Activated CD8-positive, alpha-beta memory T cell treated with anti-CD3 and anti-CD28 coated beads, Interleukin-2, amount 50 U/mL, for 24 hours (primary cell): ENCODE data around the gene ZSWIM5.
"Not testable (repeated sequence)": the region's sequence is repeated elsewhere in the genome, so short reads cannot be mapped to it uniquely, and the experiment has no call there.

ENCODE experiments used
- DNase-seq: peaks from one replicate; pipeline ENCODE4 v3.0.0-alpha.2; 2020; ENCODE audit errors: extremely low read depth

The ZSWIM5 gene

GRCh38 chr1:45004281-45004920 lies 202.0 kb downstream of the ZSWIM5 start:
- DNase-seq: no peak

- DNase-seq: no peak
Measured at GRCh38 chr1:45003741-45004140, 202.7 kb downstream of the ZSWIM5 start.

DNA sequence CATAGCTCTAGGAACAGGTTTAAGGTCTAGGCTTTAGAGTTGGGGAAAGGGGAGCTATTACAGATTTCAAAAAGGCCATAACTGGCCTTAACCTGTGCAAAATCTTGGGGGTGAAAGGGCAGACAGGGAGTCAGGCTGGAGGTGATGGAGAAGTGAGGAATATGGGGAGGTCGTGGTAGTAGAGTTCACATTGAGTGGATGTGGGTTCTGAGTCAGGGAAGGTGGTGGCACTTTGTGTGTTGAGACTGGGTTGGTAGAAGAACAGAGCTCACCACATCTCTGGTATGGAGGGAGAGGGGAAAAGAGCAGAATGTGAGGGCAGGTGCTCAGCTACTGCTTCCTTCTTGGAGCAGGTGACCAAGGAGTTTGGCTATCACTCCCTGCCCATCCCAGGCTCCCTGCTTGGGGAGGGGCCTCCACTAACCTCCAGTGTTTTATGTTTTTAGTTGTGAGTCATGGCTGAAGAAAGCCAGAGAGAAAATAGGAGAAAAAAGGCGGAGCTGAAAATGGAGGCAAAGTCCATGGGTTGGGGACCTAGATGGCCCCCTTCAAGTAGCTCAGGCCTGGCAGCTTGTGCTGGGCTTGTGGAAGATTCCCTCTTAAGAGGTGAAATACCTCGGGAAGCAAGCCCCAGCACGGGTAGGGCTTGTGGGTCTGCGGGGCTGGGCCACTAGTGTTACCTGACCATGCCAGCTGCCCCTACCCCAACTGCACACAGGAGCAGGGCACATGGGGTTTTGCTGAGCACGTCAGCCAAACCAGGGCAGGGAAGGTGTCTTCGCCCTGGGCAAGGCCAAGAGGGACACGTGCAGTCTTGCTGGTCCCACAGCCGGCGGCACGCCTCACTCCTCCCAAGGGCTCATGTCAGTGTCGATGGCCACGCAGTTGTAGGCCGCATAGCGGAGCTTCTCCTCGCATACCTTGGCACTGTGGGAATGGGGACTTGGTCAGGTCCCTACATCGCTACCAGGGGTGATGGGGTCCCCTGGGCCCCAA lies 203.5 kb downstream of the ZSWIM5 start:
- DNase-seq: no peak

- DNase-seq: not testable (repeated sequence)
Measured at GRCh38 chr1:45001576-45001975, 204.8 kb downstream of the ZSWIM5 start.

DNA sequence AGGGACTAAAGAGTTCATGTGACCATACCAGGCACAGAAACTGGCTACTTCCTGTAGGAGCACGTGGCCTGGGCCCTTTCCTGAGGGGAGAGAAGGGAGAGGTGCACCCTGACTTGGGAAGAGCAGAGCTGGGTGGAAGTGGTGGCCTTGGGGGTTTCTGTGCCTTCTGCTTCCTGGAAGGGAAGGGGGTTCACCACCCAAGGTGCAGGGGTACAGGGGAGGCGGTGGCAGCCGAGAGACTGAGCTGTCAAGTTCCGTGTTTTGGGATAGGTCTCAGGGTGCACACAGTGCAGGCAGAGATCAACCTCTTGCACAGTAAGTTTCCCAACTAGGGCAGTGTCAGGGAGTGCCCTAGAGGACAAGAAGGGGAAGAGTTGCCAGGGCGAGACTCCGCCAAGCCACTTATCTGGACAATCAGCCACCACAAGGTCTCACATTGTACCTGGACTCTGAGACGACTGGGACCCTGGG lies 205.4 kb downstream of the ZSWIM5 start:
- no peak for DNase-seq

GRCh38 chr1:44999232-44999631 lies 207.2 kb downstream of the ZSWIM5 start:
- no peak for DNase-seq

- no peak for DNase-seq
Measured at GRCh38 chr1:44995467-44996238, 210.8 kb downstream of the ZSWIM5 start.

DNA sequence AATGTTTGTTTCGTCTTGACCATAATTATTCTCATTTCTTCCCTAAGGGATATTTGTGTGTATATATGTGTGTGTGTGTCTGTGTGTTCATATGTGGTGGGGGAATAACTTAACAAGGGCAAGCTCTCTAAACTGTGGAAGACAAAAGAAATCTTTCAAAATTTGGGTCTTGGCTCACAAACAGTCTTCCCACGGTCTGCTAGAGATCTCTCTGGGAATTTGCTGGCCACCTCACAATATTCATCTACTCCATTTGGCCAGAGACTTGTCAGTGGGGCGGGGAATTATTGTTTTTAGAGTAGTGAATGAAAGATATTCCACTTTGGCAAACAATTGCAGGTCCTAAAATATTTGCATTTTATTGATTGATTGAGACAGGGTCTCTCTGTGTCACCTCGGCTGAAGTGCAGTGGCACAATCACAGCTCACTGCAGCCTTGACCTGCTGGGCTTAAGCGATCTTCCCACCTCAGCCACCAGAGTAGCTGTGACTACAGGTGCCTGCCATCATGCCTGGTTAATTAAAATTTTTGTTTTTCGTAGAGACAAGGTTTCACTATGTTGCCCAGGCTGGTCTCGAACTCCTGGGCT lies 212.0 kb downstream of the ZSWIM5 start:
- no peak for DNase-seq

- no peak for DNase-seq
Measured at GRCh38 chr1:44988531-44989156, 217.8 kb downstream of the ZSWIM5 start.

GRCh38 chr1:44985747-44986359 lies 220.6 kb downstream of the ZSWIM5 start:
- DNase-seq: no peak

DNA sequence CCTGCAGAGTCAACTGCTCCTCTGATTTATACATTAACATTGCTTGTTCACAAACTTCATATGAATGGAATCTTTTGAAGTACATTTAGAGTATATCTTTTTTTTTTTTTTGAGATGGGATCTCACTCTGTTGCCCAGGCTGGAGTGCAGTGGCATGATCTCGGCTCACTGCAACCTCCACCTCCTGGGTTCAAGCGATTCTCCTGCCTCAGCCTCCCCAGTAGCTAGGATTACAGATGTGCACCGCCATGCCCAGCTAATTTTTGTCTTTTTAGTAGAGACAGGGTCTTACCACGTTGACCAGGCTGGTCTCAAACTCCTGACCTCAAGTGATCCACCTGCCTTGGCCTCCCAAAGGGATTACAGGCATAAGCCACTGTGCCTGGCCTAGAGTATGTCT lies 229.0 kb downstream of the ZSWIM5 start:
- DNase-seq: not testable (repeated sequence)

DNA sequence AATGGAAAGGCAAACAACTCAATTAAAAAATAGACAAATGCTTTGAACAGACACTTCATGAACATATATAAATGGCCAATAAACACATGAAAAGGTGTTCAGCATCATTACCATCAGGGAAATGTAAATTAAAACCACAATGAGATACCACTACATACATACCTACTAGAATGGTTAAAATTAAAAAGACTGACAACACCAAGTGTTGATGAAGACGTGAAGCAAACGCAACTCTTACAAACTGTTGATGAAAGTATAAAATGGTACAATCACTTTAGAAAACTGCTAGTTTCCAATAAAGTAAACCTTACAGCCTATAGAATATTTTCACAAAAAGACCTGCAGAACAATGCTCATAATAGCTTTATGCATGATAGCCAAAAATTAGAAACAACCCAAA lies 230.2 kb downstream of the ZSWIM5 start:
- no peak for DNase-seq

- DNase-seq: no peak
Measured at GRCh38 chr1:44973645-44974044, 232.8 kb downstream of the ZSWIM5 start.

- DNase-seq: no peak
Measured at GRCh38 chr1:44970317-44970716, 236.1 kb downstream of the ZSWIM5 start.
